Nephron (organoid): Measurements from ENCODE around the gene OTUB2.
A peak's percentile ranks its signal among the peaks of the same experiment; 100 is the strongest.

Experiments used
- H3K27ac Mint-ChIP-seq, 3 experiments: 2 replicates each; pipeline ENCODE4 v1.8.0; 2020; ENCODE audit warnings: mixed read lengths in 3 of 3, mild to moderate bottlenecking in 2 of 3, moderate library complexity in 1 of 3
- H3K27me3 Mint-ChIP-seq: 2 replicates; pipeline ENCODE4 v1.8.0; 2021; ENCODE audit warnings: low read depth, mild to moderate bottlenecking, moderate library complexity, mixed read lengths
- H3K36me3 Mint-ChIP-seq: 2 replicates; pipeline ENCODE4 v1.8.0; 2020; ENCODE audit warnings: low read depth, mixed read lengths
- H3K4me1 Mint-ChIP-seq: 2 replicates; pipeline ENCODE4 v1.8.0; 2020; ENCODE audit warnings: mixed read lengths
- H3K4me3 Mint-ChIP-seq, 3 experiments: 2 replicates each; pipeline ENCODE4 v1.8.0; 2020; ENCODE audit warnings: mild to moderate bottlenecking in 3 of 3, mixed read lengths in 3 of 3, moderate library complexity in 2 of 3
- H3K9me3 Mint-ChIP-seq: 2 replicates; pipeline ENCODE4 v1.8.0; 2020; ENCODE audit warnings: mixed read lengths
- TF ChIP-seq, protein P1 (sequence below), 3 experiments: fragments of 200-600 bp; sonication (generic); IDR thresholded peaks; one replicate each; pipeline ENCODE4 v1.5.0; 2021; ENCODE audit warnings: antibody characterized with exemption in 3 of 3; ENCODE audit not compliant: unreplicated experiment in 3 of 3

OTUB2 gene

DNA sequence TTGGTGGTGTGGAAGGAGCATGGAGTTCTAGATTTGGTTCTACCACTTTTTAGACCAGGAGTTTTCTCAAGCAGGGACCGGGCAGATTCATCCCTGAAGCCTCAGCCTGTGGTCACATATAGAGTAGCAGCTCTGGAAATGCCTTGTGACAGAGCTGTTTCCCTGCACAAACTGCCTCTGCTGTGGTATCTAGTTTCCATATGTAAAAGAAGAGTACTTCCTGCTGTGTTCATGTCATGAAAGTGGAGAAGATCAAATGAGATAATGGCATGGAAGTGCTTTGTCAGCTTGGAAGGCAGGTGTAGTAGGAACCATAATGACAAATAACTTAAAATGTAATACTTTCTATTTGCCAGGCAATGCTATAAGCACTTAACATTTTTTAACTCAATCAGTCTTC is 26.1 kb downstream of the OTUB2 start:
- Mint-ChIP-seq H3K4me3 (no peak overlapping the region), H3K27ac (peak overlapping the region; percentile 54 to 85 (median 80)), H3K4me1 (peaks cover 28% of the 10 kb centered on the region), H3K9me3 (no peaks in the 10 kb centered on the region), H3K36me3 (peaks cover 82% of the 10 kb centered on the region), H3K27me3 (no peaks in the 10 kb centered on the region)
- TF ChIP-seq, protein P1, sequence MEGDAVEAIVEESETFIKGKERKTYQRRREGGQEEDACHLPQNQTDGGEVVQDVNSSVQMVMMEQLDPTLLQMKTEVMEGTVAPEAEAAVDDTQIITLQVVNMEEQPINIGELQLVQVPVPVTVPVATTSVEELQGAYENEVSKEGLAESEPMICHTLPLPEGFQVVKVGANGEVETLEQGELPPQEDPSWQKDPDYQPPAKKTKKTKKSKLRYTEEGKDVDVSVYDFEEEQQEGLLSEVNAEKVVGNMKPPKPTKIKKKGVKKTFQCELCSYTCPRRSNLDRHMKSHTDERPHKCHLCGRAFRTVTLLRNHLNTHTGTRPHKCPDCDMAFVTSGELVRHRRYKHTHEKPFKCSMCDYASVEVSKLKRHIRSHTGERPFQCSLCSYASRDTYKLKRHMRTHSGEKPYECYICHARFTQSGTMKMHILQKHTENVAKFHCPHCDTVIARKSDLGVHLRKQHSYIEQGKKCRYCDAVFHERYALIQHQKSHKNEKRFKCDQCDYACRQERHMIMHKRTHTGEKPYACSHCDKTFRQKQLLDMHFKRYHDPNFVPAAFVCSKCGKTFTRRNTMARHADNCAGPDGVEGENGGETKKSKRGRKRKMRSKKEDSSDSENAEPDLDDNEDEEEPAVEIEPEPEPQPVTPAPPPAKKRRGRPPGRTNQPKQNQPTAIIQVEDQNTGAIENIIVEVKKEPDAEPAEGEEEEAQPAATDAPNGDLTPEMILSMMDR (IDR thresholded peaks at IDR 0.05; ENCODE audit: unreplicated experiment in 3 of 3): no peak

DNA sequence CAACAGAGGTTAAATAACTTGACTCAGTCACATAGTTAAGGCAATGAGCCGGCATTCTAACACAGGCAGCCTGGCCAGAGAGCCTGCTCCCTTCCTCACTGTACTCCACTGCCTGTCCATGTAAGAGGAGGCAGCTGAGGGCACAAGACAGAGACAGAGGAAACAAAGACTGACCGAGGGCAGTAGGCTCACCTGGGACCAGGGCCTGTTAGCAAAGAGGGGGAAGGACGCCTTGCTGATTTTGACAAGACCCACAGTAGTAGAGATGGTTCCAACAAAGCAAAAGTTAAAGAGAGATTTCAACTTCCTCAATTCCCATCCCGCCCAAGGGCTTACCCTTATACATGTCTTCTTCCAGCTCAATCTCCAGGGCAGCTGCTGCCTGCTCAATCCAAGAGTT is 26.5 kb downstream of the OTUB2 start:
- Mint-ChIP-seq H3K4me3 (no peak overlapping the region), H3K27ac (peak overlapping the region in 2 of 3 experiments; percentile 54 to 85), H3K4me1 (peaks cover 28% of the 10 kb centered on the region), H3K9me3 (no peaks in the 10 kb centered on the region), H3K36me3 (peaks cover 87% of the 10 kb centered on the region), H3K27me3 (no peaks in the 10 kb centered on the region)
- TF ChIP-seq, protein P1 (IDR thresholded peaks at IDR 0.05; ENCODE audit: unreplicated experiment in 3 of 3): no peak

DNA sequence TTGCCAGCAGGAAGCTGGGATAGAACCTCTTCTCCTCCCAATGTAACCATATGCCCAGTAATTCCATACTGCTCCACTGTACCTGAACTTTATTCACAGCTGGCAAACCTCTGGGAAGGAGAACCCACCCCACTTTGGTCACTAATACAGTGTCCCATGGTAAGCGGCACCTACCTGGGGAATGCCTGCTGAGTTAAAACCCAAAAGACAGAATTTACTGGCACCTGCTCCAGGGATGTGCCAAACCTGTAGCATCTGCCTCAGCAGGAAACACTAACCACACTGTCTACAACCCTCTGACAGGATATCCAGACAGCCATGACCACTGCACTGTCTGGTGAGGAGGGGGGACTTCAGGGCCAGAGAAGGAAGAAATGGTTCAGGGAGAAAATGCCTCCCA is 28.3 kb downstream of the OTUB2 start:
- Mint-ChIP-seq H3K9me3 (no peaks in the 10 kb centered on the region), H3K27ac (peak overlapping the region in 1 of 3 experiments; percentile 68), H3K27me3 (no peaks in the 10 kb centered on the region), H3K36me3 (peaks cover 88% of the 10 kb centered on the region), H3K4me3 (no peak overlapping the region), H3K4me1 (peaks cover 28% of the 10 kb centered on the region)
- TF ChIP-seq, protein P1 (IDR thresholded peaks at IDR 0.05; ENCODE audit: unreplicated experiment in 3 of 3): no peak

DNA sequence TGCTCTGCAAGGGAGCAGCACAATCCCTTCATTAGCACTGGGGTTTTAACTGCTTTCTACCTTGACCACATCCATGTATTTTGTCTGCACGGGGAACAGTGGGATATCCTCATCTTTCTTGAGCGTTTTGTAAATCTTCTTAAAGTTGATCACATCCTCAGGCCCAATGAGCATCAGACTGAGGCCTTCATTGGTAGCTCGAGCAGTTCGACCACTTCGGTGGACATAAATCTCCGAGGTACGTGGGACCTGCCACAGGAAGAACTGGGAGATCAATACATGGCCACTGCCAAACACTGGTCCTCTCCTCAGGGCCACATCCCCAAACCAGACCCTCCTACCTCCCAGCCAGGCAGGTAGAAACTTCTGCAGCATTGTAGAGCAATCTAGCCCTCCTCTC is 28.8 kb downstream of the OTUB2 start:
- Mint-ChIP-seq H3K27ac (peak overlapping the region in 1 of 3 experiments; percentile 68), H3K9me3 (no peaks in the 10 kb centered on the region), H3K27me3 (no peaks in the 10 kb centered on the region), H3K4me3 (no peak overlapping the region), H3K36me3 (peaks cover 85% of the 10 kb centered on the region), H3K4me1 (peaks cover 28% of the 10 kb centered on the region)
- TF ChIP-seq, protein P1 (IDR thresholded peaks at IDR 0.05; ENCODE audit: unreplicated experiment in 3 of 3): no peak

DNA sequence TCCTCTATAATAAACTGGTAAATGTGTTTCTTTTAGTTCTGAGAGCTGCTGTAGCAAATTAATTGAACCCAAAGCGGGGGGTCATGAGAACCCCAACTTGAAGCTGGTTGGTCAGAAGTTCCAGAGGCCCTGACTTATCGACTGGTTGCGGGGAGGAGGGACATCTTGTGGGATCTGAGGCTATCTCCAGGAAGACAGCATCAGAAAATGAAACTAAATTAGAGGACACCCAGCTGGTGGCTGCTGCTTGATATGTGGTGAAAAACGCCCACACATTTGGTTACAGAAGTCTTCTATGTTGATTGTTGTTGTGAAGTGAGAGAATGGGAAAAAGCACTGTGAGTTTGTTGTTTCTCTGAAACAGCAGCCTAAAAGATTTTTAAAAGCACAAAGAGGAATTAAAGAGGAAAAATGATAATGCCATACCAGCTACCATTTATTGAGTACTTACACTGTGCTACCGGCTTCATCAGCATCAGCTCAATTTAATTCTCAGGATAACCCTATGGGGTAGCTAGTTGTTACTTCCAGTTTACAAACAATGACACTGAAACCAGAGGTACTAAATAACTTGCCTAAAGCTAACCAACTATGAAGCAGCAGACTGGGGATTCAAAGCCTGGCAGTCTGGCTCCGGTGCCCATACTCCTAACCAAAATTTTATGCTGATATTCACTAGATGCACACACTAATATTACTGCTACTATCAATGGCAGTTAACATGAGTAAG is 30.6 kb downstream of the OTUB2 start:
- peaks cover 12% of the 10 kb centered on the region for H3K4me1 Mint-ChIP-seq
- no peaks in the 10 kb centered on the region for H3K9me3 Mint-ChIP-seq
- no peaks in the 10 kb centered on the region for H3K27me3 Mint-ChIP-seq
- peaks cover 85% of the 10 kb centered on the region for H3K36me3 Mint-ChIP-seq
- H3K27ac Mint-ChIP-seq: peak overlapping the region; percentile 78 to 91 (median 80)
- TF ChIP-seq, protein P1 (IDR thresholded peaks at IDR 0.05; ENCODE audit: unreplicated experiment in 3 of 3): no peak
- H3K4me3 Mint-ChIP-seq: no peak overlapping the region

DNA sequence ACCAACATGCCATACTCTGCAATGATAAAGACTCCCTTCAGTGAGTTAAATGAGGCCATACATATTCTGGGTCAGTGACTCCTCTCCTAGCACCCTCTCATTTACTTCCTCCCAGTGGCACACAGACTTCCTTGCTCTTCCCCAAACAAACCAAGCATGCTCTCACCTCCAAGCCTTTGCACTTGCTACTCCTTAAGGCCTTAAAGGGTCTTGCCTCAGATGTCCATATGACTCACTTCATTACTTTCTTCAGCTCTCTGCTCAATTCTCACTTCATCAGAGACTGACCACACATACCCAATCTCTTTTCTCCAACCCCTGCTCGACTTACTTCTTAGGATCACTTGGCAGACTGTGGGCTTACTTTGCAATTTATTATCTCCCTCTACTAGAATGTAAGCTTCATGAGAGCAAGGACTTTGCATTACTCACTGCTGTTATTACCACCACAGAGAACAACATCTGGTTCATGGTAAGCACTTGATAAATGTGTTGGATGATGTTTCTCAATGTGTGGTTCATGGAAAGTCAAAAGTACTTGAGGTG is 32.1 kb downstream of the OTUB2 start:
- peak overlapping the region; percentile 19 to 58 (median 50) for H3K27ac Mint-ChIP-seq
- H3K36me3 Mint-ChIP-seq: peaks cover 83% of the 10 kb centered on the region
- no peaks in the 10 kb centered on the region for H3K27me3 Mint-ChIP-seq

More for the DNA sequence above, 32.1 kb downstream of the OTUB2 start:
- Mint-ChIP-seq H3K4me1 (peaks cover 5% of the 10 kb centered on the region), H3K4me3 (no peak overlapping the region), H3K9me3 (no peaks in the 10 kb centered on the region)
- TF ChIP-seq, protein P1 (IDR thresholded peaks at IDR 0.05; ENCODE audit: unreplicated experiment in 3 of 3): no peak
